ENCODE data around the gene SIGLEC11.
"Not testable (repeated sequence)": the region's sequence is repeated elsewhere in the genome, so short reads cannot be mapped to it uniquely, and the experiment has no call there.

The SIGLEC11 gene

DNA sequence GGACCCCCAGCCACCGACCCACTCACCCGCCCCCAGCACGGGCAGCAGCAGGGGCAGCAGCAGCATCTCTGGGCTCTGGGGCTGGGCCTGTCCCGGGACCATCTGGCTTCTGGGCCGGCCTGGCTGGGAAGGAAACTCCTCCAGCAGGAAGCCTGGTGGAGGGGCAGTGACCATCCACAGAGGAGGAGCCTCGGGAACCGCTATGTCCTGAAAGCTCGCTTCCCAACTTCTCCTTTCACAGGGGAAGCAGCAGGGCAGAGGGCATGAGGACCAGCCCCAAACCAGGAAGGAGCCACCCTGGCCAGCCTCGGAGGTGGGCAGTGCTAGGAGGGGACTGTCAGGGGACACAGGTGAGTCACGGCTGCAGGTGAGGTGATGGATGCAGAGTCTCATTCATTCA lies at the start of gene SIGLEC11:
TSS of gene SIGLEC11 (minus strand) at position 193 of the 400 bp plus-strand sequence. CDS start at position 102, 91 bp downstream.
- DNase-seq = not testable (repeated sequence)

DNA sequence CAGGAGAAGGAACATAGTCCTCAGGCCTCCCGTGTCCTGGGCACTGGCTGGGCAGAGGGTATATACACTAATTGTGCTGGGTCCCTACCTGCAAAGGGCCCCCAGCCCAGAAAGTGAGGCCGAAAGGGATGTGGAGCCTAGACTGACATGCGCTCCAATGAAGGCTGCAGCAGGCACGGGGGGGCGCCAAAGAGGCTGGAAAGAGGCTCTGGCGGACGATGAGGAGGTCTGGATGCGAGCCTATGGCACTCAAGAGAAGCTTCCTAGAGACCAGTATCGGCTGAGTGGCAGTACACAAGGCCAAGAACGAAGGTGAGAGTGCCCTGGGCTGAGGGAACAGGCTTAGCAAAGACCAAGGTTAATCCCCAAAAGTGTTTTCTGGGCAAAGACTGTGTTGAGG lies 47.6 kb upstream of the SIGLEC11 start:
- DNase-seq = no peak

- DNase-seq = no peak
These were observed 47.0 kb upstream of the SIGLEC11 start for GRCh38 chr19:50007947-50008346.

- DNase-seq = no peak
These were observed 46.2 kb upstream of the SIGLEC11 start for GRCh38 chr19:50007170-50007569.

DNA sequence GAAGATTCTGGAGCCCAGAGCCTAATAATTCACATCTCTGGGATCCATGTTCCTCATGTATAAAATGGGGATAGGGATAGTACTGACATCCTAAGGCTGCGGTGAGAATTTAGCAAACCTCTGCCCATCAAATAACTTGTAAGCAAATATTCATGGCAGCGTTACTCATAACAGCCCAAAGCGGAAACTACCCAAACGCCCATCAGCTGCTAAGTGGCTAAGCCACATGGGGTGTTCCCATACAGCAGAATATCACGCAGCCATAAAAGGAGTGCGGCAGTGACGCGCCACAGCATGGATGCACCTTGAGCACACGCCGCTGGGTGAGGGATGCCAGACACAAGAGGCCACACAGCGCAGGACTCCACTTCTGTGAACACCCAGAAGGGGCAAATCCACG lies 44.5 kb upstream of the SIGLEC11 start:
- no peak for DNase-seq

GRCh38 chr19:50003810-50004419 lies 42.9 kb upstream of the SIGLEC11 start:
- DNase-seq = no peak

GRCh38 chr19:50003254-50003788 lies 42.3 kb upstream of the SIGLEC11 start:
- DNase-seq = no peak

GRCh38 chr19:50002386-50002960 lies 41.5 kb upstream of the SIGLEC11 start:
- no peak for DNase-seq

- no peak for DNase-seq
These were observed 40.8 kb upstream of the SIGLEC11 start for GRCh38 chr19:50001775-50002174.

DNA sequence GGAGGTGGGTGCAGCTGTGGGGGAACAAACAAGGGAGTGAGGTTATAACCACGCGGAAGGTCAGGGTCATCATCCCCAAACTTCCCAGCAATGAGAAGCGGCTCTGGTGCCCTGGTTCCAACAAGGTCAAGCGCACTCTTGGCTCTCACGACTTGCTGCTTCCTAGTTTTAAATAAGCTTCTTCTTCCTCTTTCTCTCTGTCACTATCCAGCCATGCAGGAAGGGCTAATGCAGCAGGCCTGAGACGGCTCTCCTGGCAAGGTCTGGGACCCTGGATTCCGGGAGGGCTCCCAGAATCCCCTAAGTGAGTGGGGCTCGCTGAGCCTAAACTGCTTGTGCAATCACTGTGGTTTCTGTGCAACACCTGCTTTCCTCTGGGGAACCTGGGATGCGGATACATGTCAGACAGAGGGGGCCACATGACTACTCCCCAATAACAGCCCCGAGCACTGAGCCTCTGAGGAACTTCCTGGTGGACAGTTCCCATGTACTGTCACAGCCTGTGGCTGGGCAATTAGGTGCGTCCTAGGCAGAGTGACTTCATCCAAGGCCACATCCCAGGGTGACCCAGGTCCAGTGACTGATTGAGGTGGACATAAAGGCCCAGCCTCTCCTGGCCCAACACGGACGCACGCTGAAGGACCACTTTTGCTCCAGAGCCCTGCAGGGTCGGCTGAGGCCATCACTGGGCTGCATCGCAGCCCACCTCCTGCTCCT lies 40.0 kb upstream of the SIGLEC11 start:
- no peak for DNase-seq

- no peak for DNase-seq
These were observed 39.3 kb upstream of the SIGLEC11 start for GRCh38 chr19:50000038-50000840.

GRCh38 chr19:49999371-50000010 lies 38.5 kb upstream of the SIGLEC11 start:
- DNase-seq = peak; percentile 3

DNA sequence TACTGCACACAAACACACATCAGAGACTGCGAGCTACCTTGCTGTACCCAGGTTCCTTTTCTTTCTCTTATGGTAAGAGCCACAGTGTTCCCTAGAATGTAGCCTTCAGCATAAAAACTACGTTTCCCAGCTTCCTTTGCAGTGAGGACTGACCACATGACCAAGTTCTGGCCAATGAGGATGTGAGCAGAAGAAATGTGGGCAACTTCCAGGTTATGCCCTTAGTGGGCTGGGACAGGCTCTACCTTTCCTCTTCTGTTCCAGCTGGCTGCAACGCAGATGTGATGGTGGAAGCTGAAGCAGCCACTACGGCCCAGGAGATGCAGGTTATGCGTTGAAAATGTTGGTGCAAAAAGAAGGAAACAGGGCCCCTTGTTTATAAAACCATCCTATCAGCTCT lies 36.7 kb upstream of the SIGLEC11 start:
- no peak for DNase-seq

DNA sequence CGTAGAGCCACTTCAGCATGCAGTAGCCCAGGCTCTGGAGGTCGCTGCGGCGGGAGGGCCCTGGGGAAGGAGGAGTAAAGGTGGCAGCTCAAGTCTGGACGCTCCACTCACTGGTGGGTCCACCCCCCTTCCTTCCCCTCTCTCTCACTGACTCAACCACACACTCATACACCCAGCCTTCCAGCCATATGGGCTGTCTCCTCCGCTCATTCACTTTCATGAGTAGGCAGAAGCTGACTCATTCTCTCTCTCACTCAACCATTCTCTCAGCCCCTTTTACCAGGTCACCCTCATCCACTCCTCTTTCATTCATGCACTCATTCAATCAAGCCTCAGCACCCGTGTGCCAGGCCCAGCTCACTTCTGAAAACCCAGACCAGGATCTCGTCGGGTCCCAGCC lies 27.5 kb upstream of the SIGLEC11 start:
- no peak for DNase-seq

GRCh38 chr19:49988007-49988406 lies 27.0 kb upstream of the SIGLEC11 start:
- no peak for DNase-seq

- DNase-seq = no peak
These were observed 26.3 kb upstream of the SIGLEC11 start for GRCh38 chr19:49987159-49987698.

GRCh38 chr19:49986354-49986753 lies 25.4 kb upstream of the SIGLEC11 start:
- no peak for DNase-seq

DNA sequence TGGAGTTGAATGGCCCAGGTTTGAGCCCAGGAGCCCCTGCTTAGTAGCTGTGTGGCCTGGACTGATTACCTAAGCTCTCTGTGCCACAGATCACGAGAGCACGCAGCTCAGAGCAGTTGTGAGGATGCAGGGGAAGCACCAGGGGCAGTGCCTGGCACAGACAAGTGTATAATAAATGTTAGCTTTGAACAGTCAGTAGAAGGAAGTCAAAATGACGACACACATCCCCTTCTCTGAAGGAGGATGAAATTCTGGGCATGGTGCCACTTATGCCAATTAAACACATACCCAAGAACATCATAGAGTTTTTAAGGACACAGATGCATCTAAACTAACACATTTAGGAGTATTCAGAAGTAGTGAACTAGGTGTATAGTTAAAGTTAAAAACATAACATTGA lies 24.9 kb upstream of the SIGLEC11 start:
- DNase-seq = no peak

DNA sequence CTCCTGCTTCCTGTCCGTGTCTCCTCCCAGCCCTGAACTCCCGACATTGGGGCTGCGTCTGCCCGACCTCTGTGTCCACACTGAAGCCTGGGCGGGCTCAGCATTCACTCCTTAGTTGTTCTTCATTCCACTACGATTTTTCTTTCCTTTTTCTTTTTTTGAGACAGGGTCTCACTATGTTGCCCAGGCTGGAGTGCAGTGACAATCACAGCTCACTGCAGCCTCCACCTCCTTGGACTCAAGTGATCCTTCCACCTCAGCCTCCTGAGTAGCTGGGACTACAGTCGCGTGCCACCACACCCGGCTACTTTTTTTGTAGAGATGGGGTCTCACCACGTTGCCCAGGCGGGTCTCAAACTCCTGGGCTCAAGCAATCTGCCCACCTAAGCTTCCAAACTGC lies 23.5 kb upstream of the SIGLEC11 start:
- DNase-seq = no peak

- peak; percentile 16 for DNase-seq
These were observed 22.8 kb upstream of the SIGLEC11 start for GRCh38 chr19:49983645-49984229.

DNA sequence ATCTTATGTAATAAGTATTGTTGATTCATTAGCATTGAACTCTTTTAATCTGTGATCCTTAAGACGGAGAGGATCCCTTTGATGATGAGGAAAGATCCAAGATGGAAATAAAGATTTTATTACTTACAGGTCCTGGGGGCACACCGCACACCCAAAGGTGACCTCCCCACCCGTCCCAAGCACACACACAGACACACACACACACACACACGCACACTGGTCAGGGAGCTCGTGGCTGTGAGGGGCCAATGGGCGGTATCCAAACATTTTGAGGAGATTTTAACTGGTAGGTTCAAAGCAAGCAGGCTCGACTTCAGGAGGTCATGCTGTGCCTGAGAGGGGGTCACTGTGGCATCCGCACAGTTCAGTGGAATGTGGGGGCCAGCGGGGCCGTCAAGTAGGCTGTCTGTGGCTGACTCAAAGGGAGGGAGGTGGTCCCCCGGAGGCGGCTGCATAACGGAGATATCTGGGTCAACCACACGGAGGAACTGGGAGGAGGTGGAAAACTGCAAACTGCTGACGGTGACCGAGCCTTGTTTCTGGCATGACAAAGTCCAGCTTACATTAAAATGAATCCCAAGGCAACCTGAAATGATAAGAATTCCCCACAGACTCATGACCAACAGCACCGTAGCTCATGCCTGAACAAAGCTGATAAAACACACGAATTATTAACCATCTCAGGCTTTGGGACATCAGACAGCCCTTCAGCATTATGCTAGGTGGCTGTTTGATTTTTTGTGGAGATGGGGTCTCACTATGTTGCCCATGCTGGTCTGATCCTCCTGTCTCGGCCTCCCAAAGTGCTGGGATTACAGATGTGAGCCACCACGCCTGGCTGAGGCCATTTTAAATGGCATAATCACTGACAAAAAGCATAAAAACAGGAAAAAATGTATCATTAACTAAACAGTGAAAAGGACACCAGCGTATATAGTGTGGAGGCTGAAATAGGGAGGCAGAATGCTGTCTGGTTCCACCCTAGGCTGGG lies 20.9 kb upstream of the SIGLEC11 start:
- no peak for DNase-seq
